ENCODE measurements around the gene OR2V2.

Gene OR2V2

DNA sequence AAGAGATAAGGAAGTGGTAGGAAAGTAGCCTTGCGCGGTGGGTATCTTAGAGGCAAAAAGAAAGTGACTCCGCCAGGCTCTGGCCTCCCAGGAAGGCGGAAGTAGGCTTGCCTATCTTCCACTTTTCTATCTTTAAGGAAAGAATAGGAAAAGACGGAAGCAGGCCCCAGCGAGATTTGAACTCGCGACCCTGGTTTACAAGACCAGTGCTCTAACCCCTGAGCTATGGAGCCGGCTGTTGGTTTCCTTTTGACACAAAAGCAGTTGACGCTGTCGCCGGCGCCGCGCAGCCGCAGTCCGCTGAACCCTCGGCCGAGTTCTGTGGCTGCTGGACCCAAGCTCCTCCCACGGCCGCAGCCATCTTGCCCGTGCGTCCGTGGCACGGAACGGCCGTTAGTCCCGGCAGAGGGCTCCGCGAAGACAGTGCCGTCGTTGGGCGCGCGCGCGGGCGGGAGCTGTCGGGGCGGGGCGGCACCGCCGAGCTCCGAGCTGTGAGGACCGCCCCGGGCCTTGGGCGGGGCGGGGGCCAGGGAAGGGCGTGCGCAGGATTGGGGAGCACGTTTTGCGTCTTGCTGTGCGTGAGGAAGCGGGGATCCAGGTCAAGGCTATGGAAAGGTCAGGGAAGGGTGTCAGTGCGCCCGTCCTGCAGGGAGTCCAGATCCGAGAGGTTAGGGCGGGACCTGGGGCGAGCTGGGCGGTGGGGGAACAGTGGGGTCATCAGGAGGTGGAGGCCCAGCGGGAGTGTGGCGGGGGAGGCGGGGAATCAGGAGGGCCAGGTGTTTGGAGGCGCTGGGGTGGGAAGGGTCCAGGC is 44.3 kb downstream of the OR2V2 start:
- DNase-seq, result peak; percentile 94

- DNase-seq, result no peak
Observed at GRCh38 chr5:181192337-181193046, 45.1 kb downstream of the OR2V2 start.

DNA sequence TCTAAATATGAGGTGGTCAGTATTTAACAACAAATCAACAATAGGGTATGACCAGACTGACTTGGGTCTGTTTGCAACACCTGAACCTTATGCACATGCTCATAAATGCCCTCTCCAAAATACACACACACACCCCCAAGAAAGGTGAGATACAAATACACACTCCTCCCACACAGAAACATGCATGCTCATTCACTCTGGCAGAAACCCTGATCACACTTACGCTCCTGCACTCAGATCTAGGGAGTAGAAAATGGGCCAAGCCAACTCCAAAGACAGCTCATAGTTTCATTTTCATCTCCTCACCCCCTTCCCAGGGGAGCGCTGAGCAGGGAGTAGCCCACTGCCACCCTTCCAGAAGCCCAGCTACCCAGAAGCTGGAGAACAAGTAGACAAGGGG is 46.3 kb downstream of the OR2V2 start:
- DNase-seq, result no peak

GRCh38 chr5:181194489-181195248 is 47.3 kb downstream of the OR2V2 start:
- DNase-seq, result peak; percentile 42

DNA sequence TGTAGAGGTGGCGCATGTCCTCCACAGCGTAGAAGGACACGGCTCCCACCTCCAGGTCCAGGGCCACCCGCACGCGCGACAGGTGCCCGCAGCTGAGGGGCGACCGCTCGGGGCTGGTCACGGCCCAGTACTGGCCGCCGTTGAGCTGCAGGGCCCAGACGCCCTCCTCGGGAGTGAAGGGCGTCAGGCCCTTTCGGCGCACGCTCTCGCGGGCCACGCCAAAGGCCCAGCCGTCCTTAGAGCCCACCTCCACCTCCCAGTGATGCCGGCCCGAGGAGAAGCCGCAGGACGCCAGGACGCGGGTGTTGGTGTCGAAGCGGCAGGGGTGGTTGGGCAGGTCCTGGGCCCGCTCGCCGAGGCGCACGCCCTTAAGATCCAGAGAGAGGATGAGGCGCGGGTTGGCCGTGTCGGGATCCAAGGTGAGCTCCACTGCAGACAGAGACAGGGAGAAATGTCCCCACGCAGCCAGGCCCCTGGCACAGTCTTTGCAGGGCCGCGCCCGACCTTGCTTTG is 47.9 kb downstream of the OR2V2 start:
- DNase-seq, result no peak

- no peak for DNase-seq
Observed at GRCh38 chr5:181197326-181197951, 50.1 kb downstream of the OR2V2 start.

- no peak for DNase-seq
Observed at GRCh38 chr5:181198106-181198685, 50.8 kb downstream of the OR2V2 start.

DNA sequence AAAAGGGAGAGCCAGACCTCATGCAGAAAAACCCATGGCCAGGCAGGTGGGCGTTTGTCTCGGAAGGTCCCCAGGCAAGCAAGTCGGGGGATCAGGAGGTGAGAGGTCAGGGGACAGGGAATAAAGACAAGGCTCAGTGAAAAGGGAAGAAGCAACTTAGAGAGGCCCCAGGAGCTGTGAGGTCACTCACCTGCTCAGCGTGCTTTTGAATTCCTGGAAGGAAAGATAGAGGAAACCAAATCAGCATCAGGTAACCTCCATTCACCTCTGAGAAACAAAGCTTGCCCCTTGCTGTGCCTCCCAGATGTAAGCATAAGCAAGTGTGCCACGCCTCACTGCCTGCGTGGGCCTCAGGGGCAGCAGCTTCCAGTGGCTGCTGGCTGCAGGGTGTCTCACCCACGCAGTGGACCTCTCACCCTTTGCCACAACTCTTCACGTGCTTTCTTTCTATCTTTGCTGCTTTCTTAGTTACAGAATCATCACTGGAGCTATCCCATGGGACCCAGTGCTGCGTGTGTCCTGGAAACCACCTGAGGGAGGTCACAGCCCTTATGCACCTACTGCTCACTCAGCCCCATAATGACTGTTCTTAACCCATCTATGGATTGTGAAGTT is 51.6 kb downstream of the OR2V2 start:
- DNase-seq, result no peak

DNA sequence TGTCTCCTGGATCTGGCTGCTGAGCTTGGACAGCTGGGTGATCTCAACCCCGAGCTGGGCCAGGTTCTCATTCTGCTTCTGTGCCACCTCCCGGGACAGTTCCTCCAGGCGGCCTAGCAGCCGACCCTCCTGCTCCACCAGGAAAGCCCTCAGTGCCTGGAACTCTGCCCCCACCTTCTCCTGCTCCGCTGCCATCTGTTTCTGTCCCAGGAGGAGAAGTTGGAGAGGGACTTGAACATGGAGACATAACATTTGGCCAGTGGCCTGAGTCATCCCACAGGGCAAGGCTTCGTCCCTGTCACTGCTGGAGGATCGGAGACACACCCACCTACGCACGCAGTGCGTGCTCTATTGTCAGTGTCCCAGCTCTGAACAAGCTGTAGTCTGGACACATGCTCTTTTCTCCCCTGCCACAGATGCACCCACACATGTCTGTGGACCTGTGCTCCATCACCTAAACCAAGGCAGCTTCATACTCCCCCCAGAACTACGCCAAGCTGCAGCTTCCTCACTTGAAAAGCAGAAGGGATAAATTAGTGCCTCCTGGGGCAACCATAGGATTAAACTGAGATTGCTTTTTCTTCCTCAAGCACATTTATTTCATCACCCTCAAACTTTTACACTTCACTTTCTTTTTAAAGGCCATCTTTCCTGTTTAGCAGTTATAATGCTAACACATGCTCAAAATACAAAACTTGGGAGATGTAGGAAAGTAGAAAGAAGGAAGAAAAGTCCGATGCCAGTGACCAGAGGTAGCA is 52.7 kb downstream of the OR2V2 start:
- DNase-seq, result no peak

GRCh38 chr5:181200816-181201215 is 53.4 kb downstream of the OR2V2 start:
- DNase-seq, result no peak

GRCh38 chr5:181203093-181203711 is 55.8 kb downstream of the OR2V2 start:
- no peak for DNase-seq

DNA sequence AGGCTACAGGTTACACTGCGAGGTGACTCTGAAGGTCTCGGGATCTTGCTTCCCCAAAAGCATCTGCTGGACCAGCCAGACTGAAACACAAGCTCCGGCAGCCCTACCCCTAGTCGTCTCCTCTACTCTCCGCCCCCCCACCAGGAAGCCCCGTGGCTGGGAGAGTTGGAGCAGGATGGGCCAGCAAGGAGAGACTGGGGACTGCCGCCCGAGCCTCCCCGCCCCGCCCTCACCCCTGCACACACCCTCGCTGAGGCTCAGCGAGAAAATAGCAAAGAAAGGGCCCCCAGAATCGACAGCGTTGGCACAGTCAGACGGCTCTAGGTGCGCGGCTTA is 56.4 kb downstream of the OR2V2 start:
- DNase-seq, result no peak

GRCh38 chr5:181204113-181204825 is 56.9 kb downstream of the OR2V2 start:
- DNase-seq, result no peak

DNA sequence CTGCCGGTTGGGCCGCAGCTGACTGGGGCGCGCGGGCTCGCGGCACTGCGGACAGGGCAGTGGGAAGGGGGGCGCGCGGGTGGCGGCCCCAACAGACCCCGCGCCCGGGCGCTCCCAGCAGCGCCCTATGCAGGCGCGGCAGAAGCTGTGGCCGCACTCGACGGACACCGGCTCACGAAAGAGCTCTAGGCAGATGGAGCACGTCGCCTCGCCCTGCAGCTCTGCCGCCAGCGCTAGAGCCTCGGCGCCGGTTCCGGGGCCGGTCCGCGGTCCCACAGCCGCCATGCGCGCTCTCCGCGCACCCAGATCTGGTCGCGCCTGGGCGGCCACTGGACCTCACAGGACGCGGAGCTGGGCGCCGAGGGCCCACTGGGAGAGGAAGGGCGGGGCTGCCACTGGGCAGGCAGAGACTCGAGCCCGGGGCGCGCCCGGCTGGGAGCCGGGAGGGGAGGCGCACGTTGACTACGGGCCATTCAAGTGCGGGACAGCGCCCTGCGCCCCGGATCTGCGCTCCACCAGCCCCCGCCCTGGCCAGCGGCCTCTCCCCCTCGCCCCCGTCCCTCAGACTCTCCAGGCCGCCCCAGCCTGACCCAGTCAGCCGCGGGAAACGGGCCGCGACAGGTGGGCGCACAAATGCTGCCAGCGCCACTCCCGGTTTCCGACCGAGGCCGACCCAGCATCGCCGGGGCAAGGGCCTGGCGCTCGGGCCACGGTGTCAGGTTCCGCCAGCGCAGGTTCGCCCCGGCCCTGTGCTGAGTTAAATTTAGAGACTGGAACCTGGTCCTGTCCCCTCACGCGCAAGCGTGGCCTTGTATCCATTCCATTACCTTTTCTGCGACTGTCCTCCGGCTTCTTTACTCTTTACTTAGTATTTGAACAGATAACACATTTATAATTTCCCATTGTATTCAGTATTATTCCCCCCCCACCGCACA is 57.7 kb downstream of the OR2V2 start, which contains the start of gene TRIM7:
Gene TRIM7 (minus strand): TSS at position 371 of the 935 bp plus-strand sequence. CDS start 86 bp downstream, at position 285.
- DNase-seq, result peak; percentile 63

DNA sequence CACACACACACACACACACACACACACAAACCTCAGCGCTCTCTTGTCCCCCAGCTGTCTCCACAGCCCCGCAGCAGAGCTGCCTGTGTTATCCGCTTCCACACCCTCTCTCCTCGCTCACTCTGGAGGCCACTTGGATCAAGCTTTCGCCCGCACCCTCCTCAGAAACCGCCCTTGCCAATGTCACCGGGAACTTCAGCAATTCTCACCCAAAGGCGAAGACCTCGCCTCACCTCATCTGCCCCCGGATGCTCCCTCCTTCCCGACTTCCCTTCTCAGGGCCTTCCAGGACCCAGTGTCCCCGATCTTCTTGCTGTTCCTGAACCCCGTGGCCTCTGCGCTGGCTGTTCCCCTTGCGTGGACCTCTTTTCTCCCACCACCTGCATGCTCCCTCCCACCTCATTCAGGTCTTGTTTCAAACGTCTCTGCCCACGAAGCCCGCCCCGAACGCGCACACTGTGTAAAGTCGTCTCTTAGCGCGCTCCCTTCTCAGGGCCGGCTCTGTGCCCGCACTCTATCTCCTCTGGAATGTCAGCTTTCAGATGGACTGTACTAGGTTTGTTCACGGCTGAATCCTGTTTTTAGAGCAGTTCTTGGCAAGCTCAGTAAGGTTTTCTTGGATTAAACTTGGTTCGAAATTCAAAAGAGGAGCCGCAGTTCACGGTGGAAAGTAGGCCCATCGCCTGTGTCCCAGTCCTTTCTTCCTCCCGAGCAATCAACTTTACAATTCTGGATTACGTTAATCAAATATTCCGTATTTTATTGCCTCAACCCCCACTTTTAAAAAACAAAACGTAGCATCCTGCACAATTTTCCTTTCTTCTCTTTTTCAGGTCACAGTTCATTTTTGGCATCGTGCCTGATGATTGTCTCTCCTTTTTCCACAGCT is 58.6 kb downstream of the OR2V2 start:
- no peak for DNase-seq

DNA sequence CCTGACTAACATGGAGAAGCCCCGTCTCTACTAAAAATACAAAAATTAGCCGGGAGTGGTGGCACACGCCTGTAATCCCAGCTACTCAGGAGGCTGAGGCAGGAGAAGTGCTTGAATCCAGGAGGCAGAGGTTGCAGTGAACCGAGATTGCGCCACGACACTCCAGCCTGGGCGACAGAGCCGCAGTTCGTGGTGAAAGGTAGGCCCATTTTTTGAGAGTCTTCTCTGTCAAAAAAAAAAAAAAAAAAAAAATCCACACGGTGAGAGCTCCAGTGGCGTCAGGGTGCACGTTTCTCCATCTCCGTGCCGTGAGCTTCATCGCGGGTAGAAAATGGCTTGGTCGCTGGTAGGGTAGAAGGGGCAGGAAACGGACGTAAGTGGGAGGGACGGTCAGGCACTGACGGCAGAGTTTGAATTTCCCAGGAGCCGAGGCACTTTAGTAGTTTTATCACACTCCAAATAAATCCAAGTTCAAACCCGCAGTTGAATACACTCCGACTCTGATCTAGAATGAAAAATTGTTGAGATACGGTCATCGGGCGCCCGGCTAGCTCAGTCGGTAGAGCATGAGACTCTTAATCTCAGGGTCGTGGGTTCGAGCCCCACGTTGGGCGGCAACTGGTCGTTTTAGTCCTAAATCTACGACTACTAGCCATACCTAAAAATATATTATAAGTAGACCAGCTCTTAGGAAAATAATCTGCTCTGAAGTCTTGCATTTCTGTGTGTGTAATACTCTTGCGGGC is 60.0 kb downstream of the OR2V2 start:
- DNase-seq, result peak; percentile 91

DNA sequence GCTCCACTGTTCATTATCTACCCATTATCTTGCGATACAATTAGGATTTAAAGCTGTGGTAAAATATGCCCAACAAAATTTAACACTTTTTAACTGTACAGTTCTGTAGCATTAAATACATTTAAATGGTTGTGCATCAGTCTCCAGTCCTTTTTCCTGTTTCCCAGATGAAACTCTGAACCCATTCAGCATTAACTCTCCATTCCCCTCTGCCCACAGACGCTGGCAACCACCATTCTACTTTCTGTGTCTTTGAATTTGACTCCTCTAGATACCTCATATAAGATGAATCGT is 60.5 kb downstream of the OR2V2 start:
- DNase-seq, result no peak

Data from RPMI8226 (cell line).